ENCODE results near the gene SHC3.

SHC3 gene

GRCh38 chr9:89060790-89061189 lies 117.8 kb downstream of the SHC3 start:
- DNase-seq (ENCODE audit: low read depth): no peak
- TF ChIP-seq, protein P1, sequence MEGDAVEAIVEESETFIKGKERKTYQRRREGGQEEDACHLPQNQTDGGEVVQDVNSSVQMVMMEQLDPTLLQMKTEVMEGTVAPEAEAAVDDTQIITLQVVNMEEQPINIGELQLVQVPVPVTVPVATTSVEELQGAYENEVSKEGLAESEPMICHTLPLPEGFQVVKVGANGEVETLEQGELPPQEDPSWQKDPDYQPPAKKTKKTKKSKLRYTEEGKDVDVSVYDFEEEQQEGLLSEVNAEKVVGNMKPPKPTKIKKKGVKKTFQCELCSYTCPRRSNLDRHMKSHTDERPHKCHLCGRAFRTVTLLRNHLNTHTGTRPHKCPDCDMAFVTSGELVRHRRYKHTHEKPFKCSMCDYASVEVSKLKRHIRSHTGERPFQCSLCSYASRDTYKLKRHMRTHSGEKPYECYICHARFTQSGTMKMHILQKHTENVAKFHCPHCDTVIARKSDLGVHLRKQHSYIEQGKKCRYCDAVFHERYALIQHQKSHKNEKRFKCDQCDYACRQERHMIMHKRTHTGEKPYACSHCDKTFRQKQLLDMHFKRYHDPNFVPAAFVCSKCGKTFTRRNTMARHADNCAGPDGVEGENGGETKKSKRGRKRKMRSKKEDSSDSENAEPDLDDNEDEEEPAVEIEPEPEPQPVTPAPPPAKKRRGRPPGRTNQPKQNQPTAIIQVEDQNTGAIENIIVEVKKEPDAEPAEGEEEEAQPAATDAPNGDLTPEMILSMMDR (conservative IDR thresholded peaks at IDR 0.05; ENCODE audit: control insufficient read depth, insufficient read depth, low read depth, low read length): no peak
- H3K4me3 ChIP-seq (ENCODE audit: control insufficient read depth, low read depth, low read length): no peak overlapping the region

DNA sequence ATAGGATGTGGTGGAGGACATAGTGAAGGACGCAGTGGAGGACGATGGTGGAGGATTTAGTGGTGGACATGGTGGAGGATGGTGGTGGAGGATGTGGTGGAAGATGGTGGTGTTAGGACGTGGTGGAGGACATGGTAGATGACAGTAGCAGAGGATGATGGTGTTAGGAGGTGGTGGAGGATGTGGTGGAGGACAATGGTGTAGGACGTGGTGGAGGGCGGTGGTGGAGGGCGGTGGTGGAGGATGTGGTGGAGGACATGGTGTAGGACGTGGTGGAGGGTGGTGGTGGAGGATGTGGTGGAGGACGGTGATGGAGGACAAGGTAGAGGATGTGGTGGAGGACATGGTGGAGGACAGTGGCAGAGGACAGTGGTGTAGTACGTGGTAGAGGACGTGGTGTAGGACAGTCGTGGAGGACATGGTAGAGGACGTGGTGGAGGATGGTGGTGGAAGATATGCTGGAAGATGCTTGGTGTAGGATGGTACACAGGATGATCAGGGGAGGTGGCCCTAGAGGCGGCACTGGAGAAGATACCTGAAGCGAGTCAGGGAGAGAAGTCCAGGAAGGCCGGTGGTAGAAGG lies 118.6 kb downstream of the SHC3 start:
- TF ChIP-seq, protein P1 (conservative IDR thresholded peaks at IDR 0.05; ENCODE audit: control insufficient read depth, insufficient read depth, low read depth, low read length): no peak
- no peak overlapping the region for H3K4me3 ChIP-seq (ENCODE audit: control insufficient read depth, low read depth, low read length)
- no peak for DNase-seq (ENCODE audit: low read depth)

DNA sequence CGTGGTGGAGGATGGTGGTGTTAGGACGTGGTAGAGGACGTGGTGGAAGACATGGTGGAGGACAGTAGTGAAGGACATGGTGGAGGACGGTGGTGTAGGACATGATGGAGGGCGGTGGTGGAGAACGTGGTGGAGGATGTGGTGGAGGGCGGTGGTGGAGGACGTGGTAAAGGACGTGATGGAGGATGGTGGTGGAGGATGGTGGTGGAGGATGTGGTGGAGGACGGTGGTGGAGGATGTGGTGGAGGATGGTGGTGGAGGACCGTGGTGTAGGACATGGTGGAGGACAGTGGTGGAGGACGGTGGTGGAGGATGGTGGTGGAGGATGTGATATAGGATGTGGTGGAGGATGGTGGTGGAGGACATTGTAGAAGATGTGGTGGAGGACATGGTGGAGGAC lies 119.7 kb downstream of the SHC3 start:
- TF ChIP-seq, protein P1 (conservative IDR thresholded peaks at IDR 0.05; ENCODE audit: control insufficient read depth, insufficient read depth, low read depth, low read length): no peak
- DNase-seq (ENCODE audit: low read depth): no peak
- H3K4me3 ChIP-seq (ENCODE audit: control insufficient read depth, low read depth, low read length): no peak overlapping the region

- no peak overlapping the region for H3K4me3 ChIP-seq (ENCODE audit: control insufficient read depth, low read depth, low read length)
- no peak for DNase-seq (ENCODE audit: low read depth)
- TF ChIP-seq, protein P1 (conservative IDR thresholded peaks at IDR 0.05; ENCODE audit: control insufficient read depth, insufficient read depth, low read depth, low read length): no peak
These were observed 123.6 kb downstream of the SHC3 start for GRCh38 chr9:89054865-89055495.

- TF ChIP-seq, protein P1 (conservative IDR thresholded peaks at IDR 0.05; ENCODE audit: control insufficient read depth, insufficient read depth, low read depth, low read length): no peak
- no peak overlapping the region for H3K4me3 ChIP-seq (ENCODE audit: control insufficient read depth, low read depth, low read length)
- no peak for DNase-seq (ENCODE audit: low read depth)
These were observed 125.3 kb downstream of the SHC3 start for GRCh38 chr9:89053301-89053700.

GRCh38 chr9:89052470-89053097 lies 126.0 kb downstream of the SHC3 start:
- no peak overlapping the region for H3K4me3 ChIP-seq (ENCODE audit: control insufficient read depth, low read depth, low read length)
- TF ChIP-seq, protein P1 (conservative IDR thresholded peaks at IDR 0.05; ENCODE audit: control insufficient read depth, insufficient read depth, low read depth, low read length): no peak
- DNase-seq (ENCODE audit: low read depth): no peak

All from fibroblast of mammary gland (primary cell).